Measurements from ENCODE around the gene VCL. TPM values are rescaled to one million over a fixed set of nuclear protein-coding genes. Genes with fewer than 3 reads are reported as not detected.

The VCL gene
- total and polyA plus RNA-seq, 9 of the 15 experiments (the other 6 are each of a cell fraction or from before 2014, with no cell fraction given), result 29.8 to 186 (median 76.4) TPM

GRCh38 chr10:73979809-73980433, 18.0 kb upstream of the VCL start (continued):
- no peak for TF ChIP-seq REST (IDR thresholded peaks at IDR 0.05; ENCODE audit: borderline replicate concordance)
- no peak for TF ChIP-seq REST (CRISPR knock-in tag; IDR thresholded peaks at IDR 0.05; ENCODE audit: low read depth)
- no peak for TF ChIP-seq ZKSCAN3 (CRISPR knock-in tag; IDR thresholded peaks at IDR 0.05)
- no peak for TF ChIP-seq SNIP1 (IDR thresholded peaks at IDR 0.05; ENCODE audit: low read depth)
- TF ChIP-seq E4F1 (CRISPR knock-in tag; IDR thresholded peaks at IDR 0.05; ENCODE audit: borderline replicate concordance), result no peak
- no peak for TF ChIP-seq MTA3 (IDR thresholded peaks at IDR 0.05; ENCODE audit: borderline replicate concordance)
- TF ChIP-seq ATF1 (CRISPR knock-in tag; IDR thresholded peaks at IDR 0.05), result no peak
- no peak for TF ChIP-seq ATF1 (tag; IDR thresholded peaks at IDR 0.05)
- TF ChIP-seq XRCC3 (IDR thresholded peaks at IDR 0.05), result no peak
- no peak for TF ChIP-seq FOXO4 (CRISPR knock-in tag; IDR thresholded peaks at IDR 0.05)
- no peak for TF ChIP-seq ZFP36 (IDR thresholded peaks at IDR 0.05; ENCODE audit: low read depth, low read length, partially characterized antibody)

Data from K562 (cell line).